Naive B cell (primary cell): Measurements from ENCODE around the gene FAP. TPM values are rescaled to one million over a fixed set of nuclear protein-coding genes. Genes with fewer than 3 reads are reported as not detected.
A peak's percentile ranks its signal among the peaks of the same experiment; 100 is the strongest.

ENCODE experiments used
- ATAC-seq, 2 donors: fragments of 150-1000 bp; cut with Tn5 transposase; 2 replicates each; pipeline ENCODE4 v1.10.0; 2021; ENCODE audit warnings: low read depth in 2 of 2, mild to moderate bottlenecking in 2 of 2, moderate library complexity in 2 of 2
- DNase-seq: peaks from one replicate; pipeline ENCODE4 v3.0.0; 2022
- H3K27ac Mint-ChIP-seq, 6 donors: one replicate each; pipeline ENCODE4 v1.8.0; 2020 to 2022; ENCODE audit warnings: mild to moderate bottlenecking in 6 of 6, mixed read lengths in 6 of 6, moderate library complexity in 5 of 6, inconsistent platforms in 2 of 6
- H3K27me3 Mint-ChIP-seq, 3 donors: one replicate each; pipeline ENCODE4 v1.8.0; 2021 to 2022; ENCODE audit warnings: mixed read lengths in 3 of 3, mild to moderate bottlenecking in 1 of 3
- H3K36me3 Mint-ChIP-seq, 2 donors: one replicate each; pipeline ENCODE4 v1.8.0; 2020 to 2022; ENCODE audit warnings: mixed read lengths in 2 of 2, inconsistent platforms in 1 of 2, mild to moderate bottlenecking in 1 of 2
- H3K4me1 Mint-ChIP-seq, 3 donors: one replicate each; pipeline ENCODE4 v1.8.0; 2020 to 2022; ENCODE audit warnings: mixed read lengths in 3 of 3, inconsistent platforms in 1 of 3, mild to moderate bottlenecking in 1 of 3, moderate library complexity in 1 of 3
- H3K4me3 Mint-ChIP-seq, 8 donors: one replicate each; pipeline ENCODE4 v1.8.0; 2020 to 2022; ENCODE audit warnings: mild to moderate bottlenecking in 8 of 8, mixed read lengths in 8 of 8, moderate library complexity in 8 of 8, inconsistent platforms in 2 of 8
- H3K9me3 Mint-ChIP-seq, 7 donors: one replicate each; pipeline ENCODE4 v1.8.0; 2020 to 2022; ENCODE audit warnings: mixed read lengths in 7 of 7, mild to moderate bottlenecking in 5 of 7, inconsistent platforms in 2 of 7, moderate library complexity in 1 of 7
- polyA plus RNA-seq, 6 donors: library from polyadenylated mRNA; unstranded; fragments of 300-500 nt; fragmentation: Illumina TruSeq; gene quantifications; one replicate each; pipeline ENCODE4 v1.2.3, GENCODE V29; 2021; ENCODE audit warnings: low read depth in 6 of 6

Gene FAP
- polyA plus RNA-seq, 6 donors from 2014 or later: not detected

GRCh38 chr2:162198239-162198638, 45.0 kb downstream of the FAP start:
- H3K4me3 Mint-ChIP-seq: no peak overlapping the region
- no peaks in the 10 kb centered on the region for H3K4me1 Mint-ChIP-seq
- H3K27me3 Mint-ChIP-seq: peaks cover 11 to 26% (median 14%) of the 10 kb centered on the region in 3 donors
- no peaks in the 10 kb centered on the region for H3K36me3 Mint-ChIP-seq
- H3K9me3 Mint-ChIP-seq: no peaks in the 10 kb centered on the region
- no peak overlapping the region for H3K27ac Mint-ChIP-seq
- ATAC-seq: no peak
- no peak for DNase-seq

DNA sequence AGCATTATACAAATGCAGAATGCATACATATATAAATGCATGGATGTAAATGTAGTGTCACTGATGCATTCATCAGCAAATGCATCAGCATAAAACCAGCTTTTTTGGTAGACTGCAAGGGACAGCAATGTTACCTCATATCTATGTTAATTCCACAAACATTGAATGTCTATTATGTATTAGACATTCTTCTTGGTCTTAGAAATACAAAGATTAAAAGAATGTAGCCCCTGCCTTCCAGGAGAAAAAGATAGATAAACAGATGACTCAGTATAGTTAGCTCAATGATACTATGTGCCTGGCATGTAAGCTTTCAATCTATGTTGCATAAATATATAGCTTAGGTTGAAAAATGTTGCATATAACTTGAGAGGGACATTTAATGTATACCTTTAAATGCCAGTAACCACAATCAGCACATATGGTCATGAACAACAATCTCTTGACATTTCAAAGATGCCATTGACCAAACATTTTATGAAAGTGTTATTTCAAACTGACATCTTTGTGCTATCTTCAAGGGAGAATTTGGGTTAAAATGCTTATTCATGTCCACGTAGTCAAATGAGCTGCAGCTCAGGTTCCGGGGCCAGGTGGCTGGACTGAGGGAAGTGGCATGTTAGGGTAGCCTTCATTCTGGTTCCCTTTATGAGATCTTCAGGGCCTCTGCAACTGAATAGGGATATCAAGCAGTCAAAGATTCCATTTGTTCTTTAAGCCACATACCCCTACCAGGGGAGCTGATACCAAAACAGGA, 46.0 kb downstream of the FAP start:
- Mint-ChIP-seq H3K27me3 (peaks cover 21 to 26% (median 21%) of the 10 kb centered on the region in 3 donors), H3K4me3 (no peak overlapping the region), H3K36me3 (no peaks in the 10 kb centered on the region), H3K9me3 (no peaks in the 10 kb centered on the region), H3K27ac (no peak overlapping the region), H3K4me1 (no peaks in the 10 kb centered on the region)
- no peak for DNase-seq
- no peak for ATAC-seq

DNA sequence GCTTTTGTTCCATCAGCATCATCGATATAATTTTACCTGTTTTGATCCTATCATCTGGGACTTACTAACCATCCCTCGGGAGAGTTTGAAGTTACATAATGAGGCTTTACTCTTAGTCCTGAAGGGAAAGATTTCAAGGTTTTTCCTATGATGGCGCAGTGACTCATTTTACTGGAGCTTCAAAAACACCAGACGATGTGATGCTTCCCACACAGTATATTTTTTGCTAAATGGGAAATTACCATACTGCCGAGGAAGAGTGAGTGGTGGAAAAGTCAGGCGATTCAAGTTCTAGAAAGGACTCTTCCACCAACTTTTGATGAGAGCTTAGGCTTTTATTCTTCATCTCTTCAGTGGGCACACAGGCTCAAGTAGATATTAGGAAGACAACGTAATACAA, 46.6 kb downstream of the FAP start:
- Mint-ChIP-seq H3K9me3 (no peaks in the 10 kb centered on the region), H3K27me3 (peaks cover 22 to 24% (median 24%) of the 10 kb centered on the region in 3 donors), H3K4me1 (no peaks in the 10 kb centered on the region), H3K27ac (no peak overlapping the region), H3K36me3 (no peaks in the 10 kb centered on the region), H3K4me3 (no peak overlapping the region)
- DNase-seq (no peak), ATAC-seq (no peak)

DNA sequence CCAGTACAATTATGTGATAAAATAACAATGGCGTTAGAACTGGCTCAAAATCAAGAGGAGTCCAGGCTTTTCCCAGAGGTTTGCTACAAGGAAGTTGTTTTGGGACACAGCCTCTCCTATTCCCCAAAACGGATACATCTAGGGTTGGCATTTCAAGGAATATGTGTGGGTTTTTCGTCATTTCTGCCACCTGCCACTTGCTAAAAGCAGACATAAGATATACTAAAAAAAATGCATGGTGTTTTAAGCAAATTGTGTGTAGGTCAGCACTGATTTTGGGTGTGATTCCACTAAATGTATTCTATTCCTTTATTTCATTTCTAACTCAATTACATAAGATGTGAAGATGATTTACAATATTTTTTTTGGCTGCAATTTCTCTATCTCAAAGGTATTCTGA, 54.8 kb downstream of the FAP start:
- Mint-ChIP-seq H3K36me3 (no peaks in the 10 kb centered on the region), H3K4me3 (no peak overlapping the region), H3K27ac (no peak overlapping the region), H3K9me3 (no peaks in the 10 kb centered on the region), H3K27me3 (peaks cover 4 to 25% (median 14%) of the 10 kb centered on the region in 3 donors), H3K4me1 (no peaks in the 10 kb centered on the region)
- ATAC-seq: no peak
- DNase-seq: no peak

GRCh38 chr2:162185541-162186232, 57.6 kb downstream of the FAP start:
- peaks cover 2 to 9% (median 7%) of the 10 kb centered on the region in 3 donors for H3K27me3 Mint-ChIP-seq
- ATAC-seq: no peak
- no peaks in the 10 kb centered on the region for H3K36me3 Mint-ChIP-seq
- no peak overlapping the region for H3K4me3 Mint-ChIP-seq
- H3K4me1 Mint-ChIP-seq: no peaks in the 10 kb centered on the region
- H3K27ac Mint-ChIP-seq: no peak overlapping the region
- H3K9me3 Mint-ChIP-seq: no peaks in the 10 kb centered on the region
- DNase-seq: no peak

GRCh38 chr2:162184821-162185450, 58.3 kb downstream of the FAP start:
- ATAC-seq (no peak), DNase-seq (no peak)
- no peak overlapping the region for H3K4me3 Mint-ChIP-seq
- H3K9me3 Mint-ChIP-seq: no peaks in the 10 kb centered on the region
- no peaks in the 10 kb centered on the region for H3K36me3 Mint-ChIP-seq
- H3K27me3 Mint-ChIP-seq: peaks cover 8 to 14% (median 9%) of the 10 kb centered on the region in 3 donors
- no peak overlapping the region for H3K27ac Mint-ChIP-seq
- no peaks in the 10 kb centered on the region for H3K4me1 Mint-ChIP-seq

- DNase-seq (no peak), ATAC-seq (no peak)
- Mint-ChIP-seq H3K4me1 (no peaks in the 10 kb centered on the region), H3K9me3 (no peaks in the 10 kb centered on the region), H3K36me3 (no peaks in the 10 kb centered on the region), H3K27me3 (peaks cover 8 to 19% (median 9%) of the 10 kb centered on the region in 3 donors), H3K4me3 (no peak overlapping the region), H3K27ac (no peak overlapping the region)
Measured at GRCh38 chr2:162184359-162184758, 58.9 kb downstream of the FAP start.

GRCh38 chr2:162182395-162182794, 60.9 kb downstream of the FAP start:
- no peak overlapping the region for H3K27ac Mint-ChIP-seq
- H3K36me3 Mint-ChIP-seq: no peaks in the 10 kb centered on the region
- no peaks in the 10 kb centered on the region for H3K4me1 Mint-ChIP-seq
- H3K9me3 Mint-ChIP-seq: no peaks in the 10 kb centered on the region
- H3K27me3 Mint-ChIP-seq: peaks cover 11 to 30% (median 21%) of the 10 kb centered on the region in 3 donors
- DNase-seq: no peak
- ATAC-seq: no peak
- H3K4me3 Mint-ChIP-seq: no peak overlapping the region

DNA sequence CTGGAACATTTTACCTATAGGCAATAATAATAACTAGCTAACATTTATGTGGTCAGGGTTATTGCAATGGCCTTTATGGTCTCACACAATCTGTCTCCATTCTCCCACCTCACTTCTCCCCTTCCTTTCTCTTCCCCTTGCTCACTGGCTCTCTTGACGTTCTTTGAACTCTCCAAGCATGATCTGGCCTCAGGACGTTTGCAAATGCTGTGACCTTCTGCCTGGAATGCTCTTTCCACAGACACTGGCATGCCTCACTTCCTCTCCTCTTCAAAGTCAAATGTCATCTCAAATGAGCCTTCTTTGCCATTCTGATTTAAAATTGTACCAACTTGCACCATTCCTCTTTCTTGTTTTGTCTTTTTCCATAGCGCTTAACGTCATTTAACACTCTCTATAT, 65.9 kb downstream of the FAP start:
- ATAC-seq (no peak), DNase-seq (no peak)
- no peak overlapping the region for H3K4me3 Mint-ChIP-seq
- no peaks in the 10 kb centered on the region for H3K36me3 Mint-ChIP-seq
- H3K27ac Mint-ChIP-seq: no peak overlapping the region
- H3K27me3 Mint-ChIP-seq: peaks cover 15 to 37% (median 33%) of the 10 kb centered on the region in 3 donors
- no peaks in the 10 kb centered on the region for H3K4me1 Mint-ChIP-seq
- no peaks in the 10 kb centered on the region for H3K9me3 Mint-ChIP-seq

DNA sequence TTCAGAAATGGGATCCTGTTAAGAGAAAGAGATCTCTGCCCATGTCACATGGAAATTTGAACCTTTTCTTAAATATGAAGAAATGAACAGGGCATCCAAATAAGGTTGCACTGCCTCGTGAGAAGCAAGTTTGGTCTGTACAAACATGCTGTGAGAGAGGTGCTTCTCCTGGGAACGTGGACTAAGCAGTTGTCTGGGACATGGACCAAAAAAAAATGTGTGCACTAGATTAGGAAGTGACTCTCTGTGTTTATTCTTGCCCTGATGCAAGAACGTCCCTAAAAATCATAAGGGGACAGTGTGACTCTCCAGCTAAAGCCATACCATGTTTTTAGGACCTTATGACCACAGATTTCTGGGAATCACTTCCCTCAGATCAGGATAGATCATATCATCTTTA, 67.5 kb downstream of the FAP start:
- Mint-ChIP-seq H3K9me3 (no peaks in the 10 kb centered on the region), H3K27me3 (peaks cover 11 to 36% (median 32%) of the 10 kb centered on the region in 3 donors), H3K4me3 (no peak overlapping the region), H3K27ac (no peak overlapping the region), H3K36me3 (no peaks in the 10 kb centered on the region), H3K4me1 (no peaks in the 10 kb centered on the region)
- DNase-seq (no peak), ATAC-seq (no peak)

- Mint-ChIP-seq H3K27me3 (peaks cover 11 to 27% (median 25%) of the 10 kb centered on the region in 3 donors), H3K27ac (no peak overlapping the region), H3K36me3 (no peaks in the 10 kb centered on the region), H3K4me1 (no peaks in the 10 kb centered on the region), H3K4me3 (no peak overlapping the region), H3K9me3 (no peaks in the 10 kb centered on the region)
- DNase-seq (no peak), ATAC-seq (no peak)
Measured at GRCh38 chr2:162174746-162175145, 68.5 kb downstream of the FAP start.

GRCh38 chr2:162172802-162173370, 70.4 kb downstream of the FAP start:
- Mint-ChIP-seq H3K27me3 (peaks cover 11 to 17% (median 16%) of the 10 kb centered on the region in 3 donors), H3K27ac (peak overlapping the region in 2 of 6 donors; percentile 10 to 54), H3K4me1 (no peaks in the 10 kb centered on the region), H3K9me3 (no peaks in the 10 kb centered on the region), H3K4me3 (no peak overlapping the region), H3K36me3 (no peaks in the 10 kb centered on the region)
- DNase-seq (no peak), ATAC-seq (no peak)

DNA sequence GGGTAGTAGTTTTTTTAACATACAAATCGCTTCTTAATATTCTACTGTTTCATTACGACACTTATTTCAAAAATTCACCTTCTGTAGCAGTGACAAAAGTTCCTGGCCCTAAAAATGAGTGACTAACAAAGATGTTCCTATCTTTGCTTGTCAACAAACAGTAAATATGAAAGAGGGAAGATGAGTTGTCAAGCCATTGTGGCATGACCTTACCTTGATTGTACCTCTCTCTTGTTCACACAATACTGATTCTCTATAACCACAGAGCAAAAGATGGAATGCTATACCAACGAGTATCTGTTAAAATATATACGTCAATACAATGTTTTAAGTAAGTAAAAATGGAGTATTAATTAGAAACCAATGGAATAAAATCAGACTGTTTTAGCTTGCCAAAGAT, 76.5 kb downstream of the FAP start:
- H3K36me3 Mint-ChIP-seq: no peaks in the 10 kb centered on the region
- no peaks in the 10 kb centered on the region for H3K9me3 Mint-ChIP-seq
- H3K4me3 Mint-ChIP-seq: no peak overlapping the region
- no peaks in the 10 kb centered on the region for H3K4me1 Mint-ChIP-seq
- no peak overlapping the region for H3K27ac Mint-ChIP-seq
- no peak for DNase-seq
- no peak for ATAC-seq
- peaks cover 7 to 12% (median 10%) of the 10 kb centered on the region in 3 donors for H3K27me3 Mint-ChIP-seq
